Prostate gland (tissue), 2 donors: ENCODE results near the gene CSNK1G2. TPM values are rescaled to one million over a fixed set of nuclear protein-coding genes. Genes with fewer than 3 reads are reported as not detected.

Experiments used
- DNase-seq: peaks from one replicate; pipeline ENCODE4 v3.0.0-alpha.2; 2019; ENCODE audit warnings: low spot score
- H3K27ac ChIP-seq, 2 donors: fragments of 200-600 bp; sonication (generic); 2 replicates each; pipeline ENCODE4 v1.5.1; 2017 to 2019
- H3K27me3 ChIP-seq: fragments of 200-600 bp; sonication (generic); replicated peaks from 2 replicates; pipeline ENCODE4 v1.5.1; 2019; ENCODE audit not compliant: insufficient read depth
- H3K36me3 ChIP-seq, 2 donors: fragments of 200-600 bp; sonication (generic); 1 replicate in 1 of 2; 2 replicates in 1 of 2; pipeline versions ENCODE4 v1.5.1 to v1.8.1; 2017 to 2019
- H3K4me1 ChIP-seq: fragments of 200-600 bp; sonication (generic); replicated peaks from 2 replicates; pipeline ENCODE4 v1.5.1; 2019
- H3K4me3 ChIP-seq, 2 donors: fragments of 200-600 bp; sonication (generic); 2 replicates each; pipeline ENCODE4 v1.5.1; 2017 to 2019
- H3K9me3 ChIP-seq: fragments of 200-600 bp; sonication (generic); 2 replicates; pipeline ENCODE4 v1.5.1; 2017
- POLR2A ChIP-seq: fragments of 450-650 bp; IDR thresholded peaks from one replicate; pipeline ENCODE4 v1.6.1; 2016; ENCODE audit warnings: antibody characterized with exemption, mild to moderate bottlenecking
- POLR2AphosphoS5 ChIP-seq: sonication (generic); formaldehyde crosslinking; IDR thresholded peaks from one replicate; pipeline ENCODE4 v1.6.1; 2017; ENCODE audit warnings: antibody characterized with exemption
- WGBS: methylation state at CpG from one replicate; pipeline ENCODE4 v1.1.5; 2018; 5-methylcytosine and 5-hydroxymethylcytosine counted together
- intact Hi-C: fragments of 100-400 bp; cut with DNase I; formaldehyde crosslinking; loops from one replicate; pipeline ENCODE4 v1.14.2; 2022
- total RNA-seq, 2 donors: library from RNA; depleted of rRNA; stranded (reverse); fragments of >200 nt; gene quantifications; one replicate each; pipeline ENCODE4 v1.1.0, GENCODE V29; 2016
- TF ChIP-seq, protein P1 (sequence below), 4 experiments: fragments of 200-600 bp in 2 of 4; fragments of 450-650 bp in 2 of 4; sonication (generic) in 2 of 4; IDR thresholded peaks; 1 replicate in 3 of 4; 2 replicates in 1 of 4; pipeline ENCODE4 v1.5.1; 2016 to 2019; ENCODE audit warnings: antibody characterized with exemption in 4 of 4, mild to moderate bottlenecking in 2 of 4, moderate library complexity in 2 of 4

Gene CSNK1G2
- total RNA-seq, 2 donors from 2014 or later: 56.5 to 107 TPM

DNA sequence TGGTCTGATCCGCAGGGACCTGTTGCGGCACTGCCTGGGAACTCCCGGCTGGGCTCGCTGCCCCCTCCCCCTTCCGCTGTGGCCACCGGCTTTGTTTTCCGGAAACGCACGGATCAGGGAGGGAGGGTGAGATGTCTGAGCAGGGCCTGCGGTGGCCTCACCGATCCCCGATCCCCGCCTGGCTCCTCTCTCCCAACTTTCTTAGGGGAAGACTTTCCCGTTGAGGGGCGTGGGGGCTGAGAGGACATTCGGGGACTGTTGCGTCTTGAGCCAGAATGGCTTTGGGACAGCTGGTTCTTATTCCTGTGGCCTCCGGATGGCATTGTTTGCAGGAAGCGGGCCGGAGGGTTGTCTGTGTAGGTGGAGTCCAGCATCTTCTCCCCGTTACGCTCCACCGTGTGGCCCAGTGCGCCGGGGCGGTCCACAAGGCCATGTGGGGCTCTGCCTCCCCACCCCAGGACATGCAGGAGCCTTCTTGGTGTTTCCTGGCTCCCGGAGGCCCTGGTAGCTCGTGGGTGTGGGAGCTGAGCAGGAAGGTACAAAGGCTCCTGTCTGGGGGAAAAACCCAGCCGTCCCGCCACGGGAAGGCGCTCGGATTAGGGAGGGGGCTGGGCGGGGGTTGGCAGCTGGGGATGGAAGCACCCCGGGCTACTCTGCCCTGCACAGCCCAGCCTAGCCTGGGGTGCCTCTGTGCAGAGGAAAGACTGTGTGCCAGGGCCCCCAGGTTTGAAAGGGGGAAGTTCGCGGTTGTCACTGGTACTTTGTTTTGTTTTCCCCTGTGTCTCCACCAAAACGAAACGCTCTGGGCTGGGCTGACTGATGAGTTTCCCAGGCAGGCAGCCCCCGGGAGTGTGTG, 1.3 kb downstream of the CSNK1G2 start:
- H3K27me3 ChIP-seq: no peaks in the 10 kb centered on the region
- peaks cover 13% of the 10 kb centered on the region for H3K4me1 ChIP-seq

DNA sequence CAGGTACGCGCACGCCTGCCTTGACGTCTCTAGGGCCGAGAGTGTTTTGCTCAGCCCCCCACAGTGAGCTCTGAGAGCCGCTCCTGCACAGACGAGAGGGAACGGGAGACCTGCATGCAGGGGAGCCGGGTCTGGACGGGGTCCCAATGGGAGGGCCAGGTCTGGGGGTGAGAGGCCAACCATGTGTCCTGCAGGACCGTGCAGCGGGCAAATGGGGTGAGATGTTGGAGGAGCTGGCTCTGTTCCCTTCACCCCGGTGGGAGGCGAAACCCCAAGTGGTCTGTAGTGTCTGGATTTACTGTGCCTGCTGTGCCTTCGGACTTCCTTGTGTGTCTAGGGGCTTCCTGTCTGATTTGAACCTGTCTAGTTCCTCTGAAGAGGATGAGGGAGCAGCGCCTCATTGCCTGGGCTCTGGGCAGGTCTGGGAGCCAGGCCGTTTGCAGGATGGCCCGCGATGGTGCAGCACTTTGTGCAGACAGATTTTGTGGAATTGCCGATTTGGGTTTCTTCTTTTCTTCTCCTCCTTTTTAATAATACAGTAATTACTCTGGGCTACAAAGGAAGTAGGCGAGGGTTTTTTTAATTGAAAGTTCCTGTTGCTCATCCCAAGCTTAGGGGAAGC, 2.1 kb downstream of the CSNK1G2 start:
- peaks cover 13% of the 10 kb centered on the region for H3K4me1 ChIP-seq
- intact Hi-C loops: no loop called here

More for the DNA sequence above, 1.3 kb downstream of the CSNK1G2 start:
- DNase-seq: peak; percentile 78
- 1% methylated on average over 37 of the region's 40 CpGs for WGBS
- peak overlapping the region; percentile 87 to 97 for H3K27ac ChIP-seq
- H3K9me3 ChIP-seq: no peaks in the 10 kb centered on the region
- H3K36me3 ChIP-seq: no peaks in the 10 kb centered on the region
- TF ChIP-seq POLR2A: peak; percentile 53
- peak; percentile 73 for TF ChIP-seq POLR2AphosphoS5
- TF ChIP-seq, protein P1, sequence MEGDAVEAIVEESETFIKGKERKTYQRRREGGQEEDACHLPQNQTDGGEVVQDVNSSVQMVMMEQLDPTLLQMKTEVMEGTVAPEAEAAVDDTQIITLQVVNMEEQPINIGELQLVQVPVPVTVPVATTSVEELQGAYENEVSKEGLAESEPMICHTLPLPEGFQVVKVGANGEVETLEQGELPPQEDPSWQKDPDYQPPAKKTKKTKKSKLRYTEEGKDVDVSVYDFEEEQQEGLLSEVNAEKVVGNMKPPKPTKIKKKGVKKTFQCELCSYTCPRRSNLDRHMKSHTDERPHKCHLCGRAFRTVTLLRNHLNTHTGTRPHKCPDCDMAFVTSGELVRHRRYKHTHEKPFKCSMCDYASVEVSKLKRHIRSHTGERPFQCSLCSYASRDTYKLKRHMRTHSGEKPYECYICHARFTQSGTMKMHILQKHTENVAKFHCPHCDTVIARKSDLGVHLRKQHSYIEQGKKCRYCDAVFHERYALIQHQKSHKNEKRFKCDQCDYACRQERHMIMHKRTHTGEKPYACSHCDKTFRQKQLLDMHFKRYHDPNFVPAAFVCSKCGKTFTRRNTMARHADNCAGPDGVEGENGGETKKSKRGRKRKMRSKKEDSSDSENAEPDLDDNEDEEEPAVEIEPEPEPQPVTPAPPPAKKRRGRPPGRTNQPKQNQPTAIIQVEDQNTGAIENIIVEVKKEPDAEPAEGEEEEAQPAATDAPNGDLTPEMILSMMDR (IDR thresholded peaks at IDR 0.05): peak in 1 of 4 experiments; percentile 13
- H3K4me3 ChIP-seq: peak overlapping the region; percentile 65 to 86
- intact Hi-C loops: no loop called here

GRCh38 chr19:1943661-1944087, 2.7 kb downstream of the CSNK1G2 start:
- Histone ChIP-seq H3K9me3 (no peaks in the 10 kb centered on the region), H3K4me3 (no peak overlapping the region), H3K27me3 (no peaks in the 10 kb centered on the region), H3K36me3 (no peaks in the 10 kb centered on the region), H3K4me1 (peaks cover 13% of the 10 kb centered on the region), H3K27ac (no peak overlapping the region)
- TF ChIP-seq, protein P1 (IDR thresholded peaks at IDR 0.05): no peak
- TF ChIP-seq POLR2AphosphoS5 (no peak), POLR2A (no peak)
- WGBS: 83% methylated on average over 22 of the region's 22 CpGs
- intact Hi-C loops: no loop called here
- no peak for DNase-seq

More for the DNA sequence above, 2.1 kb downstream of the CSNK1G2 start:
- WGBS: 31% methylated on average over 21 of the region's 21 CpGs
- TF ChIP-seq, protein P1 (IDR thresholded peaks at IDR 0.05): no peak
- TF ChIP-seq POLR2A: no peak
- no peak for TF ChIP-seq POLR2AphosphoS5
- peak overlapping the region; percentile 65 to 86 for H3K4me3 ChIP-seq
- no peak for DNase-seq
- no peaks in the 10 kb centered on the region for H3K36me3 ChIP-seq
- H3K27me3 ChIP-seq: no peaks in the 10 kb centered on the region
- no peaks in the 10 kb centered on the region for H3K9me3 ChIP-seq
- peak overlapping the region; percentile 87 to 97 for H3K27ac ChIP-seq

DNA sequence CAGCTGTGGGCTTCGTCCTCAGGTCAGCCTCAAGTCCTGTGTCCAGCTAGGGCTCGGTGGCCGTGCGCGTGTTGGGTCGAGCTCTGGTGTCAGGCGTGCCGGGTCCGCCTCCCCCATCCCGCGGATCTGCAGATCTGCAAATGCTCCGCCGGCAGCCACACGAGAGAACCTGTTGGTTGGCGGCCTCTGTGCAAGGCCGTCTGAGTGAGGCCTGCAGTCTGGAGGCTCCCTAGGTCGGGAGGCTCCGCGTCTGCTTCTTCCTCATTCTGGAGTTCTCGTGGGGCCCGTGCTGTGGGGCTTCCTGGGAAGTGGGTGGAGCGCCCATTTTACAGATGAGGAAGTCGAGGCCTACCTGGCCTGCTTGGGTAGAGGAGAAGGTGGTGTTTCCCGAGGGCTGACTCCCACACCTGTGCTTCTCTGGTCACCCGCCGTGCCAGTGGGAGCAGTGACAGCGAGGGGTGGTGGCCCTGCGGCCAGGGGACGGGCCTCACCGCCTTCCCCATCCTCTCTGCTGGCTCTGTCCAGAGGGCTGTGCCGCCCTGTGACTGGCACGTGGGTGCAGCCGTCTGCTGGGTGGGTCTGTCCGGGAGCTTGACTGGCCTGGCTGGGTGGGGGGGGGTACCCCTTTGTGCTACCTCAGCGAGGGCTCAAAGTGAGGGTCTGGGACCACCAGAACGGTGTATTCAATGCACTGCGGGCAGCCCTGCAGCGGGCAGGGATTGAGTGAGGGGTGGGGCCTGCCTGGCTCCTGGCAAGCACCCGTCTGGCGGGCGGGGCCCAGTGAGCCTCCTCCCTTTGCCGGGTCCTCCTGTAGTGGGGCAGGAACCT, 3.3 kb downstream of the CSNK1G2 start:
- peaks cover 13% of the 10 kb centered on the region for H3K4me1 ChIP-seq
- no peak overlapping the region for H3K27ac ChIP-seq
- WGBS: 81% methylated on average over 38 of the region's 42 CpGs
- H3K36me3 ChIP-seq: no peaks in the 10 kb centered on the region
- no peak for TF ChIP-seq POLR2A
- H3K27me3 ChIP-seq: no peaks in the 10 kb centered on the region
- no peak overlapping the region for H3K4me3 ChIP-seq
- DNase-seq: no peak
- intact Hi-C loops: no loop called here
- H3K9me3 ChIP-seq: no peaks in the 10 kb centered on the region
